SH-SY5Y (cell line): ENCODE data around the gene IGF1.

Experiments used
- GATA2 ChIP-seq: IDR thresholded peaks from 2 replicates; pipeline ENCODE4 v1.6.1; 2011; ENCODE audit warnings: mild to moderate bottlenecking, low read depth, low read length
- GATA3 ChIP-seq: IDR thresholded peaks from 2 replicates; pipeline ENCODE4 v1.6.1; 2011; ENCODE audit warnings: low read depth, mild to moderate bottlenecking, low read length, moderate library complexity

DNA sequence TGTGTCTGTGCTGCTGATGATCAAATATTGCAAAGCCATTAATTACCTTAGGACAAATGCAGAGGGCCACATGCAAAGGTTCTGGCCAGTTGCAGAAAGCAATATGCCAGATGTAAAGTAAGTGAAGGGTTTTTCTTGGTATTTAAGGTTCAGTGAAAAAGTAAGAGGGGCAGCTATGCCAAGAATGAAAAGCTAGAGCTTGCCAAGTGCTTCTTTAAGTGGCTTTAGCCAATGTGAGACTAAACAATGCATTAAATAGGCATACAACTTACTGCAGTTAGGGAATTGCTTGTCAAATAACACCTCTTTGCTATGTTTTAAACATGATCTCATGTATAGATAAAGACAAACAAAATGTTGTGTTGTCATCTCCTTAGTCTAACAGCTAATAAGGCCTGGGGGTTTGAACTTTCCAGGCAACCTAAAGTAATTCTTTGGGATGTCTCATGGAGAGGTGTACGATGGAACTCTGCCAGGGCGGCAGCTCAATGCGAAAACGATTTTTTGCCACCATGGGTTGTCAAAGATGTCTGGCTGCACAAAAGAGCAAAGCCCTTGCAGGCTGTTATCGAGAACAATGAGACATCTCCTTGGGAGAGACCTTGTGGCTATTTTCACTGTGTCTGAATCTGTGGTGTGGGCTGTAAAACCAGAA, 12.0 kb downstream of the IGF1 start:
- TF ChIP-seq GATA2, result no peak
- no peak for TF ChIP-seq GATA3
